Activated B cell treated with CpG ODN at 0.5 μM for 24 hours (primary cell): ENCODE measurements around the gene RNF180. TPM values are rescaled to one million over a fixed set of nuclear protein-coding genes. Genes with fewer than 3 reads are reported as not detected.

Experiments
- ATAC-seq: fragments of 200-7000 bp; cut with Tn5 transposase; one replicate; pipeline ENCODE4 v1.10.0; 2021; ENCODE audit warnings: low read depth, mild to moderate bottlenecking, moderate library complexity
- CTCF ChIA-PET: fragments of 350-600 bp; sonication (Branson Sonifier 250); formaldehyde crosslinking; loops from one replicate; lab custom pipeline; 2021; ENCODE audit warnings: antibody characterized with exemption; lab: Charles Lee
- POLR2A ChIA-PET: fragments of 350-600 bp; sonication (Branson Sonifier 250); formaldehyde crosslinking; loops from one replicate; lab custom pipeline; 2021; ENCODE audit warnings: antibody characterized with exemption; lab: Charles Lee
- DNase-seq: peaks from one replicate; pipeline ENCODE4 v3.0.0; 2022
- H3K27ac Mint-ChIP-seq: one replicate; pipeline ENCODE4 v1.8.0; 2020; ENCODE audit warnings: mixed read lengths
- H3K27me3 Mint-ChIP-seq: one replicate; pipeline ENCODE4 v1.8.0; 2021; ENCODE audit warnings: mixed read lengths
- H3K36me3 Mint-ChIP-seq: one replicate; pipeline ENCODE4 v1.8.0; 2021; ENCODE audit warnings: low read depth, mixed read lengths
- H3K4me1 Mint-ChIP-seq: one replicate; pipeline ENCODE4 v1.8.0; 2021; ENCODE audit warnings: mixed read lengths
- H3K4me3 Mint-ChIP-seq: one replicate; pipeline ENCODE4 v1.8.0; 2020; ENCODE audit warnings: mild to moderate bottlenecking, mixed read lengths
- H3K9me3 Mint-ChIP-seq: one replicate; pipeline ENCODE4 v1.8.0; 2020; ENCODE audit warnings: mixed read lengths
- CTCF ChIP-seq: fragments of 200-600 bp; IDR thresholded peaks from one replicate; pipeline ENCODE4 v1.8.0; 2022; ENCODE audit warnings: antibody characterized with exemption, mild to moderate bottlenecking
- intact Hi-C: fragments of 100-400 bp; cut with micrococcal nuclease; formaldehyde crosslinking; loops from one replicate; pipeline ENCODE4 v1.15.1; 2024
- total RNA-seq: library from RNA; stranded (reverse); gene quantifications from 2 replicates; pipeline ENCODE4 v1.2.3, GENCODE V29; 2022

Gene RNF180
- total RNA-seq, 1 donor from 2014 or later: not detected

- peaks cover 8% of the 10 kb centered on the region for H3K9me3 Mint-ChIP-seq
- peaks cover 30% of the 10 kb centered on the region for H3K27me3 Mint-ChIP-seq
- ATAC-seq: no peak
- no peak overlapping the region for H3K27ac Mint-ChIP-seq
- no peaks in the 10 kb centered on the region for H3K36me3 Mint-ChIP-seq
- H3K4me1 Mint-ChIP-seq: peaks cover 13% of the 10 kb centered on the region
- CTCF ChIA-PET: no interaction called here
- intact Hi-C loops: no loop called here
- POLR2A ChIA-PET: no interaction called here
- no peak for TF ChIP-seq CTCF
- DNase-seq: no peak
- no peak overlapping the region for H3K4me3 Mint-ChIP-seq
Observed at GRCh38 chr5:64163135-64163534, 2.5 kb upstream of the RNF180 start.

GRCh38 chr5:64163746-64164145, 1.9 kb upstream of the RNF180 start:
- ATAC-seq (no peak), DNase-seq (no peak)
- CTCF ChIA-PET: no interaction called here
- no peak overlapping the region for H3K4me3 Mint-ChIP-seq
- no peak for TF ChIP-seq CTCF
- intact Hi-C loops: no loop called here
- peaks cover 13% of the 10 kb centered on the region for H3K4me1 Mint-ChIP-seq
- H3K9me3 Mint-ChIP-seq: peaks cover 8% of the 10 kb centered on the region
- no peak overlapping the region for H3K27ac Mint-ChIP-seq
- H3K27me3 Mint-ChIP-seq: peaks cover 30% of the 10 kb centered on the region
- POLR2A ChIA-PET: no interaction called here
- no peaks in the 10 kb centered on the region for H3K36me3 Mint-ChIP-seq

GRCh38 chr5:64164166-64164565, 1.5 kb upstream of the RNF180 start:
- intact Hi-C loops: no loop called here
- DNase-seq (no peak), ATAC-seq (no peak)
- ChIA-PET CTCF (no interaction called here), POLR2A (no interaction called here)
- Mint-ChIP-seq H3K27me3 (peaks cover 30% of the 10 kb centered on the region), H3K4me3 (no peak overlapping the region), H3K4me1 (peaks cover 13% of the 10 kb centered on the region), H3K36me3 (no peaks in the 10 kb centered on the region), H3K27ac (no peak overlapping the region), H3K9me3 (peaks cover 8% of the 10 kb centered on the region)
- TF ChIP-seq CTCF: no peak

- Mint-ChIP-seq H3K27me3 (peaks cover 30% of the 10 kb centered on the region), H3K36me3 (no peaks in the 10 kb centered on the region), H3K9me3 (peaks cover 8% of the 10 kb centered on the region), H3K4me1 (peaks cover 13% of the 10 kb centered on the region), H3K27ac (no peak overlapping the region), H3K4me3 (peak overlapping the region; percentile 11)
- intact Hi-C loops: no loop called here
- POLR2A ChIA-PET: no interaction called here
- CTCF ChIA-PET: no interaction called here
- ATAC-seq: no peak
- no peak for TF ChIP-seq CTCF
- DNase-seq: no peak
Observed at GRCh38 chr5:64165160-64165499, 513 bp upstream of the RNF180 start.

- no peak for TF ChIP-seq CTCF
- no peak overlapping the region for H3K27ac Mint-ChIP-seq
- intact Hi-C loops: no loop called here
- ChIA-PET POLR2A (no interaction called here), CTCF (no interaction called here)
- peaks cover 5% of the 10 kb centered on the region for H3K9me3 Mint-ChIP-seq
- ATAC-seq (no peak), DNase-seq (no peak)
- H3K36me3 Mint-ChIP-seq: no peaks in the 10 kb centered on the region
- H3K27me3 Mint-ChIP-seq: peaks cover 30% of the 10 kb centered on the region
- H3K4me3 Mint-ChIP-seq: peak overlapping the region; percentile 49
- peaks cover 13% of the 10 kb centered on the region for H3K4me1 Mint-ChIP-seq
Observed at GRCh38 chr5:64166201-64166959, 737 bp downstream of the RNF180 start.
